Activated T-helper 2 cell treated with anti-CD3 and anti-CD28 coated beads, Interferon-gamma antibody, Interleukin-2, Interleukin-4, amounts not matched to agents 10 μg/mL and 5 μg/mL and 100 μg/mL, durations not matched to agents 14 hours and 24 hours and 36 hours (primary cell): ENCODE measurements around the gene RIF1. TPM values are rescaled to one million over a fixed set of nuclear protein-coding genes. Genes with fewer than 3 reads are reported as not detected.

Experiments
- DNase-seq: peaks from one replicate; pipeline ENCODE4 v3.0.0; 2021; ENCODE audit warnings: low spot score
- H3K27ac Mint-ChIP-seq: one replicate; pipeline ENCODE4 v1.8.0; 2021; ENCODE audit warnings: mixed read lengths
- H3K27me3 Mint-ChIP-seq: one replicate; pipeline ENCODE4 v1.8.0; 2021; ENCODE audit warnings: low read depth, mixed read lengths
- H3K36me3 Mint-ChIP-seq: one replicate; pipeline ENCODE4 v1.8.0; 2021; ENCODE audit warnings: low read depth, mixed read lengths
- H3K4me1 Mint-ChIP-seq: one replicate; pipeline ENCODE4 v1.8.0; 2021; ENCODE audit warnings: low read depth, mixed read lengths
- H3K4me3 Mint-ChIP-seq: one replicate; pipeline ENCODE4 v1.8.0; 2021; ENCODE audit warnings: low read depth, mild to moderate bottlenecking, moderate library complexity, mixed read lengths
- H3K9me3 Mint-ChIP-seq: one replicate; pipeline ENCODE4 v1.8.0; 2021; ENCODE audit warnings: mixed read lengths
- intact Hi-C: fragments of 100-400 bp; cut with micrococcal nuclease; formaldehyde crosslinking; loops from one replicate; pipeline ENCODE4 v1.15.1; 2023
- total RNA-seq: library from RNA; stranded (reverse); gene quantifications from 2 replicates; pipeline ENCODE4 v1.2.3, GENCODE V29; 2022

The RIF1 gene
- total RNA-seq, 1 donor from 2014 or later, result 67.1 TPM

DNA sequence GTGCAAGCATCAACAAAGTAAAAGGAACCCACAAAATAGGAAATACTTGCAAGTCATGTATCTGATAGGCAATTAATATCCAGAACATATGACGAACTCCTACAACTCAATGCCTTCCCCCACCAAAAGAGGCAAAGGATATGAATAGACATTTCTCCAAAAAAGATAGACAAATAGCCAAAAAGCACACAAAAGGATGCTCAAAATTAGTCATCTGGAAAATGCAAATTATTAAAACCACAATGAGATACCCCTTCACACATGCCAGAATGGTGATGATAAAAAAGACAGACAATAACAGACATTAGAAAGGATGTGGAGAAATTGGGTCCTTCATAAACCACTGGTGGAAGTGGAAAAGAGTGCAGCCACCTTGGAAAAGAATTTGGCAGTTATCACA is 76.4 kb downstream of the RIF1 start:
- DNase-seq, result no peak
- H3K4me1 Mint-ChIP-seq, result peaks cover 24% of the 10 kb centered on the region
- intact Hi-C loops, result no loop called here
- peaks cover 23% of the 10 kb centered on the region for H3K9me3 Mint-ChIP-seq
- H3K27me3 Mint-ChIP-seq, result no peaks in the 10 kb centered on the region
- peaks cover 58% of the 10 kb centered on the region for H3K36me3 Mint-ChIP-seq
- H3K4me3 Mint-ChIP-seq, result no peak overlapping the region
- no peak overlapping the region for H3K27ac Mint-ChIP-seq

DNA sequence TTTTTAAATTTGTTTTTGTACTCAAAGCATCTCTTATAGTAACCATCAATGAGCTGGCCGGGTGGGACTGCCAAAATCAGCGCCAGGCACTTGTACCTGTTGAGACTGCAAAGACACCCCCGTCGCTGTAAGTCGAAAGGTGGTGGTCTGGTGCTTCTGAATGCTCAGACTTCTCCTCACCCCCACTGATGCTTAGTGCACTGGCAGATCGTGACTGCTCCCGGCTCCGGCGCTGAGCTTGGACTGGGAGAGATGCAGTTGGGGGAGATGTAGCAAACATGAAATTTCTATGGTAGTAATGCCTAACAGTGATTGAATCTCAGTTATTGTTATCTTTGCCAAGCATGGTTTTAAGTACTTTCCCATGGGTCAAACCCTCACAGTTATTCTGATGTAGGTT is 80.6 kb downstream of the RIF1 start:
- Mint-ChIP-seq H3K9me3 (peaks cover 12% of the 10 kb centered on the region), H3K4me3 (no peak overlapping the region), H3K27me3 (no peaks in the 10 kb centered on the region), H3K27ac (no peak overlapping the region), H3K36me3 (peaks cover 26% of the 10 kb centered on the region), H3K4me1 (peaks cover 6% of the 10 kb centered on the region)
- no peak for DNase-seq
- intact Hi-C loops, result no loop called here

- no peak for DNase-seq
- intact Hi-C loops, result no loop called here
- H3K36me3 Mint-ChIP-seq, result peaks cover 16% of the 10 kb centered on the region
- peaks cover 2% of the 10 kb centered on the region for H3K9me3 Mint-ChIP-seq
- H3K27me3 Mint-ChIP-seq, result no peaks in the 10 kb centered on the region
- H3K27ac Mint-ChIP-seq, result no peak overlapping the region
- no peak overlapping the region for H3K4me3 Mint-ChIP-seq
- H3K4me1 Mint-ChIP-seq, result no peaks in the 10 kb centered on the region
Measured at GRCh38 chr2:151491496-151491895, 81.8 kb downstream of the RIF1 start.

DNA sequence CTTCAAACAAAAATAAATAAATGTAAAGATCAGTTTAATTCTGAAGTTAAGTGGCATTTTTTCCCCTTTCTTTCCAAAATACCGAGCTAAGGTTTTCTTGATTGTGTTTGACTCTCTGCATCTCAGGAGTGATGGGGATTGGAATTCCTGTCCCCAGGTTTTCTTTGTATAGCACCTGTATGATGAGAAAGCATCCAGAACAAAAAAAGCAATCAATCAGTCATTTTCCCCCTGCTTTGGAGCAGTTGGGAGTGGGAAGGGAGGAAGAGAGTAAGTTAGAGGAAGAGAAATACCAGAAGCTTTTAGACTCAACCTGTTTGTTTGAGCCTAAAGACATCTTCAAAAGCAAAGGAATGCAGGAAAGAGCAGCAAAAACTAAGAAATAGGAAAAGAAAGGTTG is 88.5 kb downstream of the RIF1 start:
- Mint-ChIP-seq H3K4me1 (no peaks in the 10 kb centered on the region), H3K36me3 (peaks cover 6% of the 10 kb centered on the region), H3K9me3 (no peaks in the 10 kb centered on the region), H3K27me3 (no peaks in the 10 kb centered on the region), H3K27ac (no peak overlapping the region), H3K4me3 (no peak overlapping the region)
- intact Hi-C loops, result no loop called here
- no peak for DNase-seq

DNA sequence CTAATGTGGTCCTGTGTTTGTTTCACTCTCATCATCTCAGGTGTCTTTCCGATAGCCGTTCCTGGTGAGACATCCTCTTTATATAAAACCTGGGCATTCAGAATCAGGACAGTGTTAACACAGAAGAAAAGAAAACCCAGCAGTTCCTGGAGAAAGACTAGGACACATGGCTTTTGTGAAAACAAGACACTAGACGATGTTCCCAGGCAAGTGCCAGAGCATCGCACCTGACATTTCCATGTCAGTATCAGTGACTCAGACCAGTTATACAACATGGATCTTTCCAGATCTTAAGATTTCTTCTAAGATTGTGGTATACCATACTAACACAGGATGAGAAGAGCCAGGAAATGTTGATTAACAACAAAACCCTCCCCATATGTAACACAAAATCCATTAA is 96.5 kb downstream of the RIF1 start:
- H3K9me3 Mint-ChIP-seq, result no peaks in the 10 kb centered on the region
- intact Hi-C loops, result no loop called here
- H3K27me3 Mint-ChIP-seq, result no peaks in the 10 kb centered on the region
- H3K4me3 Mint-ChIP-seq, result no peak overlapping the region
- no peaks in the 10 kb centered on the region for H3K4me1 Mint-ChIP-seq
- no peak overlapping the region for H3K27ac Mint-ChIP-seq
- H3K36me3 Mint-ChIP-seq, result no peaks in the 10 kb centered on the region
- DNase-seq, result no peak

DNA sequence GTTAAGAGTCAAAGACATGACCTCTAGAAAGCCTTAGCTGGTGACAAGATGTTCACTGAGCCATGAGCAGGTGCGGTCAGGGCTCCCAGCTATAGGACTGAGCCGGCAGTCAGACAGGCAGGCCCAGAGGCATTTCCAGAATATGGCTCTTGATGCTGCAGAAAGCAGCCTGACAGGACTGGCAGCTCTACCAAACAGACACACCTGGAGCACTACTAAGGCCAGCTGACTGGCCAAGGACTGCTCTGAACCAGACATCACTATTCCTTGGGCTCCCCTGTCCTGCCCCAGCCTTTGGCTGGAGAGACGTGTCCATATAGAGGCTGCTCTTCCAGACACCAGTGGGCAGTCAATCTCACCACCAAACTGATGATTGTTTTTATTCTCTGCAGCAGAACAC is 98.8 kb downstream of the RIF1 start:
- Mint-ChIP-seq H3K27ac (no peak overlapping the region), H3K9me3 (no peaks in the 10 kb centered on the region), H3K4me1 (no peaks in the 10 kb centered on the region), H3K4me3 (no peak overlapping the region), H3K36me3 (no peaks in the 10 kb centered on the region), H3K27me3 (no peaks in the 10 kb centered on the region)
- intact Hi-C loops, result no loop called here
- DNase-seq, result no peak

DNA sequence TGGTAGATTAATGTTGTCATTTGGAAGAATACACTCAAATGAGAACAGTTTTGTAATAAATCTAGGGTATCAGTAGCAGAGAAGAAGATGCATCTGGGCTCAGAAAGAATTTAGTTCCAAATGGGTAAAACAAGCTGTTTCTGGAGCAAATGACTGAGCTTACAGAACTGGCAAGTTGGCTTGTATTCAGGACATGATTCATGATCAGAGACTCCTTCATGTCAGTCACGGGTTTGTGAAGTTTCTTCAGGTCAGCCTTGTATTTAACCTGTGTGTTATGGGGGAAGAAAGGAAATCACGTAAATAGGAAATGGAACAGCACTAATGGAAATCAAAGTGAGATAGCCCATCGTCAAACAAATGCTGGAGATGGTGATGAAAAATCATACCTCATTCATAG is 109.1 kb downstream of the RIF1 start:
- H3K9me3 Mint-ChIP-seq, result no peaks in the 10 kb centered on the region
- no peaks in the 10 kb centered on the region for H3K36me3 Mint-ChIP-seq
- DNase-seq, result no peak
- intact Hi-C loops, result no loop called here
- H3K27me3 Mint-ChIP-seq, result no peaks in the 10 kb centered on the region
- no peaks in the 10 kb centered on the region for H3K4me1 Mint-ChIP-seq
- no peak overlapping the region for H3K4me3 Mint-ChIP-seq
- no peak overlapping the region for H3K27ac Mint-ChIP-seq

DNA sequence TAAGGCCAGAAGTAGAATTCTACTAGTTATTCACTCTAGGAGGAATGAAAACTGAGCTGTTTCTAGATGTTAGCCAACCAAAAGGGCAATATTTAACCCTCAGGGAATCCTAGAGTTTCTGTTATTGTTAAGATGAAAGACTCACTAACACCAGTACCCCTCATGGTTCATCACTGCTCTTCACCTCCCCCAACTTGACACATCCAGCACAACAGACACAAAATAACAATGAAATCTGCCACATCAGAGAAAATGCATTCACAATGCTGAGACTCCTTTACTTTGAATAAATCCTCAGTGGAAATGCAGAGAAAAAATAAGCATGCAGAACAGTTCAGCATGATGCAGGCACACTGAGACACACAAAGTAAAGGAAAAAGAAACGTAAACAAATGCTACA is 111.3 kb downstream of the RIF1 start:
- no peak overlapping the region for H3K27ac Mint-ChIP-seq
- intact Hi-C loops, result no loop called here
- no peaks in the 10 kb centered on the region for H3K4me1 Mint-ChIP-seq
- no peaks in the 10 kb centered on the region for H3K27me3 Mint-ChIP-seq
- H3K4me3 Mint-ChIP-seq, result no peak overlapping the region
- no peak for DNase-seq
- H3K9me3 Mint-ChIP-seq, result no peaks in the 10 kb centered on the region
- H3K36me3 Mint-ChIP-seq, result no peaks in the 10 kb centered on the region

GRCh38 chr2:151522556-151522955 is 112.9 kb downstream of the RIF1 start:
- no peak overlapping the region for H3K27ac Mint-ChIP-seq
- no peaks in the 10 kb centered on the region for H3K27me3 Mint-ChIP-seq
- H3K4me3 Mint-ChIP-seq, result no peak overlapping the region
- intact Hi-C loops, result no loop called here
- H3K9me3 Mint-ChIP-seq, result no peaks in the 10 kb centered on the region
- no peaks in the 10 kb centered on the region for H3K4me1 Mint-ChIP-seq
- no peaks in the 10 kb centered on the region for H3K36me3 Mint-ChIP-seq
- DNase-seq, result no peak

- Mint-ChIP-seq H3K27ac (no peak overlapping the region), H3K4me3 (no peak overlapping the region), H3K27me3 (no peaks in the 10 kb centered on the region), H3K9me3 (no peaks in the 10 kb centered on the region), H3K4me1 (no peaks in the 10 kb centered on the region), H3K36me3 (no peaks in the 10 kb centered on the region)
- no peak for DNase-seq
- intact Hi-C loops, result no loop called here
Measured at GRCh38 chr2:151523850-151524249, 114.1 kb downstream of the RIF1 start.

GRCh38 chr2:151525821-151526373 is 116.2 kb downstream of the RIF1 start:
- Mint-ChIP-seq H3K4me1 (no peaks in the 10 kb centered on the region), H3K4me3 (no peak overlapping the region), H3K27ac (no peak overlapping the region), H3K27me3 (no peaks in the 10 kb centered on the region), H3K9me3 (no peaks in the 10 kb centered on the region), H3K36me3 (no peaks in the 10 kb centered on the region)
- intact Hi-C loops, result no loop called here
- no peak for DNase-seq

- Mint-ChIP-seq H3K4me3 (no peak overlapping the region), H3K27me3 (no peaks in the 10 kb centered on the region), H3K9me3 (no peaks in the 10 kb centered on the region), H3K36me3 (no peaks in the 10 kb centered on the region), H3K27ac (no peak overlapping the region), H3K4me1 (no peaks in the 10 kb centered on the region)
- no peak for DNase-seq
- intact Hi-C loops, result no loop called here
Measured at GRCh38 chr2:151526572-151527090, 116.9 kb downstream of the RIF1 start.
